HG02870 (cell line): ENCODE data around the gene LAMB1.

Experiments used
- ATAC-seq: cut with Tn5 transposase; IDR thresholded peaks from one replicate; pipeline ENCODE4 v1.9.1; 2021; ENCODE audit warnings: mild to moderate bottlenecking, moderate library complexity; ENCODE audit not compliant: unreplicated experiment

LAMB1 gene

GRCh38 chr7:107999779-108000560 lies 3.0 kb downstream of the LAMB1 start:
- no peak for ATAC-seq

- no peak for ATAC-seq
Measured at GRCh38 chr7:107998660-107999480, 4.1 kb downstream of the LAMB1 start.

GRCh38 chr7:107998150-107998549 lies 4.8 kb downstream of the LAMB1 start:
- no peak for ATAC-seq

- no peak for ATAC-seq
Measured at GRCh38 chr7:107996072-107996882, 6.7 kb downstream of the LAMB1 start.

- ATAC-seq, result no peak
Measured at GRCh38 chr7:107995184-107996071, 7.5 kb downstream of the LAMB1 start.

- no peak for ATAC-seq
Measured at GRCh38 chr7:107994421-107995030, 8.4 kb downstream of the LAMB1 start.

GRCh38 chr7:107993891-107994291 lies 9.1 kb downstream of the LAMB1 start:
- no peak for ATAC-seq

GRCh38 chr7:107989618-107990373 lies 13.2 kb downstream of the LAMB1 start:
- no peak for ATAC-seq

GRCh38 chr7:107982918-107983389 lies 20.0 kb downstream of the LAMB1 start:
- ATAC-seq, result no peak

GRCh38 chr7:107982042-107982840 lies 20.7 kb downstream of the LAMB1 start:
- no peak for ATAC-seq

GRCh38 chr7:107981466-107981865 lies 21.5 kb downstream of the LAMB1 start:
- no peak for ATAC-seq

GRCh38 chr7:107980671-107981190 lies 22.2 kb downstream of the LAMB1 start:
- no peak for ATAC-seq

- ATAC-seq, result no peak
Measured at GRCh38 chr7:107980171-107980570, 22.8 kb downstream of the LAMB1 start.

- ATAC-seq, result no peak
Measured at GRCh38 chr7:107978815-107979408, 24.0 kb downstream of the LAMB1 start.

- ATAC-seq, result no peak
Measured at GRCh38 chr7:107977048-107977447, 25.9 kb downstream of the LAMB1 start.

GRCh38 chr7:107976620-107977019 lies 26.3 kb downstream of the LAMB1 start:
- no peak for ATAC-seq

- ATAC-seq, result no peak
Measured at GRCh38 chr7:107975394-107976013, 27.5 kb downstream of the LAMB1 start.
